ENCODE results near the gene CD86. TPM values are rescaled to one million over a fixed set of nuclear protein-coding genes. Genes with fewer than 3 reads are reported as not detected.

The CD86 gene
- total and polyA plus RNA-seq, 2 of the 8 experiments (the other 6 are each of a cell fraction or from before 2014, with no cell fraction given), result 0.12 to 0.30 TPM

- TF ChIP-seq CBX8 (IDR thresholded peaks at IDR 0.05; ENCODE audit: borderline replicate concordance, low read depth, low read length), result no peak
Measured at GRCh38 chr3:122103821-122104514, 48.8 kb downstream of the CD86 start (continued).
